Inferior parietal cortex (tissue), 1 donor: ENCODE measurements around the gene NCR2.

Source experiments
- DNase-seq: peaks from one replicate; pipeline ENCODE4 v3.0.0-alpha.2; 2016; ENCODE audit errors: extremely low spot score

Gene NCR2

DNA sequence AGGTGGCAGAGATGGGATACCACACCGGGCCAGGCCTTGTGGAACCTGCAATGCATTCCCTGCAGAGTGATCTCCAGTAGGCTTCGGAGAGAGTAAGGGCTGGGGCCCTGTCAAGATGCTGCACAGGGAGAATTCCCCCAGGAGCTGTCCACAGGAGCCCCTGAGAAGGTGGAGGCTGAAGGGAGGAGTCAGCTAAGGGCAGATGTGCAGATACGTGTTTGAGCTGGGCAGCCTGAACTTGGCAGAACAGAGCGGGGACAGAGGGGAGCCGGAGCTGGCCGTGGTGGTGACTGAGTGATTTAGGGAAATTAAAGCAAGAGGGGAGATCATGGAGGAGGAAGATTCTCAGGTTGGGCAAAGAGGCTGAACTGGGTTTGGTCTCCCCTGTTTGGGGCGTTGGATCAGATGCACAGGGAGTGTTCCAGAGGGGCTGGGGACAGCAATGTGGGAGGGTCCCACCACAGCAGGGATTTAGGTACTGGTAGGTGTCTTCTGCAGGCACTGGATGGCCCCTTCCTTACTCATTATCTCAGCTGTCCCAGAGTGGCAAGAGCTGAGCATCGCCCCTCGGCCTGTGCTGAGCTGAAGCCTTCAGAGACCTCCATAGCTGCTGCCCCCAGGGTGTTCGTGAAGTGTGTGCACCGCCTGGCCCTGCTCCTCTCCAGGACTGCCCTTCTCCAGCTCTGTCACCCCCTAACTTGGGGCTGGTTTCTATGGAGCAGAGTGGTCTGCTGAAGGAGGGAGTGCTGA, 3.8 kb upstream of the NCR2 start:
- DNase-seq: no peak

DNA sequence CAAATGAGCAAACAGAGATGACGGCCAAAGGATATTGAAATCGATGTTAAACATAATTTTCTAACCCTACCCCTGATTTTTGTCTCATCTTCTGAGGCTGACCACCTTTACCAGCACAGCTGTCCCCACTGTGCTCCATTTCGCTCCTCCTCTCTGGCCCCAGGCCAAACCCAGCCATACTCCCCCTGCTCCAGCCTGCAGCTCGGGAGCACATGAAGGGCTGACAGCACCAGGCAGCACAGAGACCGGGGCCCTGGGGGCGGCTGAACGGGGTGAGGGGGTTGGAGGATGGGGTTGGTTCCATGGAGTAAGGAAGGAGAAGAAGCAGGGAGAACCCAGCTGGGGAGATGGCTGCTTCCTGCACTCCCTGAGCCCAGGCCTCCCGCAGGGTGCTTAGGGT, 3.2 kb upstream of the NCR2 start:
- no peak for DNase-seq

DNA sequence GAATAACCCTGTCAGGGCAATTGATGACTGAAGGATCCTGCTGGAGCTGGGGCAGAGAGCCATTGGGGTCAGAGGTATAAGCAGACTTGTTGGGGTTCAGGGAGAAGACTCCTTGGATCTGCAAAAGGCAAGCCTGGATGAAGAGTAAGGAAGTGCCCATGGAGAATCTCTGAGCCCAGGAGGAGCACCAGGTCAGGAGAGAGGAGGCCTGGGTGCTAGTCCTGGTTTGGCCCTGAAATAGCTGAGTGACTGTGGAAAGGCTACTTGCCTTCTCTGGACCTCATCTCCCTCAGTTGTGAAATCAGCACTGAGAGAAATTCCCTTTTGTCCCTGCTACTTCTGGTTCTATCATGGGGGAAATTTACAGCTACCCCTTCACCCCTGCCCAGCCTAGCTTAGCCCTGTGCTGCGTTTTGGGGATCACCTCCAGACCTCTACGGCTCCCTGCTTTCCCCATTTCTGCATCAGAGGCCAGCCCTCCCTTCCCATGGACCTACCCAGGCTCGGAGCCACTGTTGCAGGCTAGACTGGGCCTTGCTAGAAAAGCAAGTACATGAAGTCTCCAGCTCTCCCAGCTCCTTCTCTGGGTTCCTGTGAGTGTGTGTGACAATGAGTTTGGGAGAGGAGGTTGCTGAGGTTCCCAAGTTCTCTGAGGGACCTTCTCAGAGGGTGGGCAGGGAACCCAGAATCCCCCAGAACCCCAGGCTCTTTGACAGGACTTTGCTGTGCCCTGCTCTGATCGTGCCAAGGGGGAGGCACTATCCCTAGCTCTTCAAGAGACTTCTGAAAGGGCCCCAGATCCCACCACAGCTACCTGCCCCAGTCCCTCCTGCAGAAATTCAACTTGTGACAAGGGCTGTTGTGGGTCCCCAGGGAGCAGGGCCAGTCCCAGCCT, 2.3 kb upstream of the NCR2 start:
- DNase-seq: no peak

DNA sequence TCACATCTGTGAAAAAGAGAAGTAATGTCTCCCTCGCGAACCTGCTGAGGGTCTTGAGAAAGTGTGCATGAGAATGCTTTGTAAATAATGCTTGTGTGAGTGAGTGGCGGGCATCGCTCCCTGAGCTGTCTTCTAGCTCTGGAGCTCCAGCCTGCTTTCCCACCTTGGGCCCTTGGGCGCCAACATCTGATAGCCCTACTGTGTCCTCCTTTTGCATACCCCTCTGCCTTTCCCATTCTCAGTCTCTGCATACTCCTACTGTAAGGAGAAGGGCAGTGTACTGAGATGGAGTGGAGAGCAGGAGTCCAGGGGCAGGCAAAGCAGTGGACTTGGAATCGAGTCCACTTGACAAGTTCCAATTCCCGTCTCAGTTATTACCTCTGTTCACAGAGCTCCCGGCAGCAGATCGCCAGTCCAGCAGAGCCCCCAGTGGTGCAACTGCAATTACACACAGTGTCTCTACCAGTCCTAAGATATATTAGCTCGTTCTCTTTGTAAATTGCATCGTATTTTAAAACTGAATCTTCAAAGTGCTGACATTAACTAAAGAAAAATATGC, 847 bp upstream of the NCR2 start:
- no peak for DNase-seq

DNA sequence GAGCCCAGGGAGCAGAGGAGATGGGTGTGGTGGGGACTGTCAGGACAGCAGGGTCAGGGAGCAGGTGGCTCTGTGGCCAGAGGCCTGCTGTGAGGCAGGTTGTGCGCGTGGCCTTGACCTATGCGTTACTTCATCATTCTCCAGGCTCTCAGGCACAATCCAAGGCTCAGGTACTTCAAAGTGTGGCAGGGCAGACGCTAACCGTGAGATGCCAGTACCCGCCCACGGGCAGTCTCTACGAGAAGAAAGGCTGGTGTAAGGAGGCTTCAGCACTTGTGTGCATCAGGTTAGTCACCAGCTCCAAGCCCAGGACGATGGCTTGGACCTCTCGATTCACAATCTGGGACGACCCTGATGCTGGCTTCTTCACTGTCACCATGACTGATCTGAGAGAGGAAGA, 535 bp downstream of the NCR2 start:
- no peak for DNase-seq

DNA sequence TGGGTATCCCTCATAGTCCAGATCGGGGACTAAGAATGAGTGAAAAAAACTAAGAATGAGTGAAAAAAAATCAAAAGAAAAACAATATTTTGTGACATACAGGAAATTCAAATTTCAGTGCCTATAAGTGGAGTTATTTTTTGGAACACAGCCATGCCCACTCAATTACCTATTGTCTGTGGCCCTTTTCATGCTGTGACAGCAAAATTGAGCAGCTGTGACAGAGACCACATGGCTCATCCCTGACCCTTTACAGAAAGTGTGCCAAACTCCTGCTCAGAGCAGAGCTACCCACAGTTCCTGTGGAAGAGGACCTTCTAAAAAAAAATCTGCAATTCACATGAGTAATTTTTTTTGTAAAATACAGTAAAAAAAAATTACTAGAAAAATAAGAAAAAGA, 1.4 kb downstream of the NCR2 start:
- DNase-seq: no peak

DNA sequence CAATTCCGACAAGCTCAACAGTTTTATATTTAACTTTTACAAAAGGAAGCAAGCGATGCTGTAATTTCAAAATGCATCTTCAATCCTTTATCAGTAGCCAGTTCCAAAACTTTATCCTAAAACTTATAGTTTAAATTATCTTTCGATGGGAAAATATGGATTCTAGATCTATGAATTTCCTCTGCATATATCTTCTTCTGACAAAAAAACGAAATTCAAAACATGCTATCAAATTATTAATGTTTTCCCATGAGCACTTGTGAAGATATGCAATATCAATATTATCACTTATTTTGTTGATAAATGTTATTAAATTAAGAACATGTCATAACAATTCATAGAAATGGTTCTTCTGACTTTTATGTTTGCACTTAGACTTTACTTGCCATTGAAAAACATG, 2.3 kb downstream of the NCR2 start:
- no peak for DNase-seq

DNA sequence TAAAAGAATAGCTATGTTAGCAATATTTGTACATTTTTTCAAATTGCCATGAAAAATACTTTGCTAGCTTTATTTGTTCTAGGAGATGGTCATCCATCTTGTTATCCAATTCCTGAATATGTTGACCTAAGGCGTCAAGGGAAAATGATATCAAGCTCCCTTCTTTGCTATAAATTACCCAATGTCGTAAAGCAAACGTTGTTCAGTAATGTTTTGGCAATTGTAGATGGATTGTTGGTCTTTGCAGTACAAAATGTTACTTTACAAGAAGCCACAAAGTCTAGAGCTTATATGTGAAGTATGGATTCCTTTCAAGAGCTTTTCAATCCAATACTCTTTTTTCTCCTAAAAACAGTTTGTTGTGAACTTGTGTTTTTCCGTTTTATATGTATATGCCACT, 3.3 kb downstream of the NCR2 start:
- DNase-seq: no peak

DNA sequence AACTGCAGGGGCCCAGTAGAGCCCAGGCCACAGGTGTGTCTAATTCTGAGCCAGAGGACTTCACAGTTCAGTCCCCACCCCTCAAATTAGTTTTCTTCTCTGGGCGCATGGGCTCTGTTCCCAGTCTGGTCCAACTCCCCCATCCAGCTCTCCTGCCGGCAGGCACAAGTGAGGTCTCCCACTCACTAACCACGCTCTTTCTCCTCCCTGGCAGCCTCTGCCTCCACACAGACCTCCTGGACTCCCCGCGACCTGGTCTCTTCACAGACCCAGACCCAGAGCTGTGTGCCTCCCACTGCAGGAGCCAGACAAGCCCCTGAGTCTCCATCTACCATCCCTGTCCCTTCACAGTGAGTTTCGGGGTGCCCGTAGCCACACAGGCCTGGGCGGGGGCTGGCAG, 6.2 kb downstream of the NCR2 start:
- DNase-seq: no peak

DNA sequence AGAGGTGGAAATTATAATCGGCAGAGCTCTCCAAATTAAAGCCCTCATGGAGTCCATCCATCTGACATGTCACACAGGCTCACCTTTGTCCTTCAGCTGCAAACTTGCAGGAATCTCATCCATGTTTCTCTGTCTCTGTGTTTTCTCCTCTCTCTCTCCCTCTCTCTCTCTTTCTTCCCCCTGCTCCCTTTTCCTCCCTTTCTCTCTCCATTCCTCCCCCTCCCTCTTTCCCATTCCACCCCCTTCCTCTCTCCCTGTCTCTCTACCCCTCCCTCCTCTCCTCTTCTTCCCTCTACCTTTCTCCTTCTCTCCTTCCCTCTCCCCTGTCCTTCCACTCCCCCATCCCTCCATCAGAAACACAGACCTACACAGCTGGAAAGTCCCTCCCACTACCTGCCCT, 6.8 kb downstream of the NCR2 start:
- no peak for DNase-seq

DNA sequence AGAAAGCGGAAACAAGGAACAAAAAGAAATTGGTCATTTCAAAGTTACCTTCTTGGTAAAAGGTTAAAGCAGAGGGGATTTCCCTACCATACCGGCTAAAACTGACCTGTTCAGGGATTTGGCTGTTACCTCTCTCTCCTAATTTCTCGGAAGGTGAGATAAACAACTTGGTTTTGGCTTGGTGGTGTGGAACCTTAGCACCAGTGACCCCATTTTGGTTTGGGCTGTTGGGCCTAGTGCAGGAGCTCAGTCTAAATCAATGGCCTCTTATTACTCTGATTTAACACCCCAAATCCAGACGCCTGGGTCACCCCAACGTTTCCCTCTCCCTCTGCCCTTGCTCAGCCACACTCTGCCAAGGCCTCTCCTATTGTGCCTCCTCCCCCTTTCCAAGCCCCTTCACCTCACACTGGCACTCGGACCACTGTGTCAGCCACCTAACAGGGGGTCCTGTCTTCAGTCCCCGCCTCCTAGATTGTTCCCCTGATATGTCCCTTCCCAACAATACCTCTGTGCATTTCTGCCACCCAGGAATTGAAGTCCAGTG, 8.3 kb downstream of the NCR2 start:
- no peak for DNase-seq

DNA sequence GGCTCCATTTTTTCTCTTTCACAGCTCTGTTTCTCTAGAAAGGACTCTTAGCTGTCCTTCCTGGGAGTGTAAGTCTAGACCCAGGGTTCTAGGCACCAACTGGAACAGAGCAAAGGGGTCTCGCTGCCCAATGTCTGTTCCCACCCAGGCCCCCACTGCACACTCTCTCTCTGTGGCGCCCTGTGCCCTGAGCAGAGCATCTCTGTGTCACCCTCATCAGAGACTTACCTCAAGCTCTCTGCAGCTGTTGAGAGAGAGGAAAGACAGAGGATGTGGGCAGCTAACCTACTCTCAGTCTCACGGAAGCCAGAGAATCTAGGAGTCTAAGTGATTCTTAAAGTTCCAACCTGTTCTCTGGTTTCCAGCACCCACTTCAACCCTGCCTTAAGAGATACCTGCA, 9.5 kb downstream of the NCR2 start:
- no peak for DNase-seq

DNA sequence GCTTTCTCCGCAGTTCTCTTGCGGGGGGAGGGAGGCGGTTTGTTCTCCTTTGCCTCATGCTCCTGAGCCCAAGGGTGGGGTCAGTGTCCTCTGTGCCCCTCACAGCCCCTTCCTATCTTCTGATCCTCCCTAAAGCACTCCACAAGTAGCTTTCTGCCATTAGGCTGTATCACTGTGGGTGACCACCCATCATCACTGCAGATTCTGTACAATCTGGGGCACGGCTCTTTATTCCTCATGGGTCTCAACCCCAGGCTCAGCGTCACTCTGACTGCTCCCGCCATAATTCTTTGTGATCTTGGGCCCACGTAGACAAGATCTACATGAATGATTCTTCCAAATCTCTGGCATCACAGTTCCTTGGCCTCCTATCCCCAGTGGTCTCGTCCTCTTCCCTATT, 10.5 kb downstream of the NCR2 start:
- DNase-seq: no peak

DNA sequence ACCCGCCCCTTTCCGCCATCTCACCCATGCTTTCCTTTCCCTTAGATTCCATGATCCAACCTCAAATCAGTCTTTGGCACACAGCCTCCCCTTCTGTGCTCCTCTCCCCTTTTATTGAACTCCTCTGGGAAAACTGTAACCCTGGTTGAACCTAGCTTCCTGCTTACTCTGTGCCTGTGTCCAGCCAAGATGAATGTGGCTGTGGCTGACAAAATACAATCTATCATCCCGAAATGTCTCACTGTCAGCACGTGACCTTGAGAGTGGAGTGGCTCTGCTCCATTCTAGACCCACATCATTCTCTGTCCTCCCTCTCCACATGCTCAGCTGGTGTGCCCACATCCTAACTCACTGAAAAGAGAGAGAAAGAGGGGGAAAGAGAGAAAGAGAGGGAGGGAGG, 11.0 kb downstream of the NCR2 start:
- DNase-seq: no peak

DNA sequence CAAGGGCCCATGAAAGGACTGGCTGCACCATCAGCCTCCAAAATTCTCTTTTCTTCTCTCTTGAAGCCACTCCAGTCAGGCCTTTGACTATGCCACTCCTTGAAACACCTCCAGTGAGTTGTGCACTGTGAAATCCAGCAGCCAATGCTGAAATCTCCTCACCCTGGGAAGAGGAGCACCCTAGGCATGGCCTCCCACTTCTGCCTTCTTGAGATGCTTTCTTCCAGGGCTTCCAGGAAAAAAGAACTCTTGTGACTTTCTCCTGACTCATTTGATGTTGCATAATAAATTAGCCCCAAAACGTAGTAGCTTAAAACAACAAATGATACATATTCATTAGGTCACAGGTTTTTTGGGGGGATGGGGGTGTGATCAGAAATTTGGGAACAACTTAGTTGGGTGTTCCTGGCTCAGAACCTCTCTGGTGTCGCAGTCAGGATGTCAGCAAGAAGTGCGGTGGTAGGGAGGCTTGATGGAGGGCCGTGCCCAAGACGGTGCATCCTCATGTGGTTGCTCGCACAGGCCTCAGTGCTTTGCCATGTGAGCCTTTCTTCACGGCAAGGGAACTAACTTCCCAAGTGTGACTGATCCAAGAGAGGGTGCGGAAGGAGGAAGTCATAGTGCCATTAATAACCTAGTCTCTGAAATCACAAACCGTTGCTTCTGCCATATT, 12.1 kb downstream of the NCR2 start:
- no peak for DNase-seq

DNA sequence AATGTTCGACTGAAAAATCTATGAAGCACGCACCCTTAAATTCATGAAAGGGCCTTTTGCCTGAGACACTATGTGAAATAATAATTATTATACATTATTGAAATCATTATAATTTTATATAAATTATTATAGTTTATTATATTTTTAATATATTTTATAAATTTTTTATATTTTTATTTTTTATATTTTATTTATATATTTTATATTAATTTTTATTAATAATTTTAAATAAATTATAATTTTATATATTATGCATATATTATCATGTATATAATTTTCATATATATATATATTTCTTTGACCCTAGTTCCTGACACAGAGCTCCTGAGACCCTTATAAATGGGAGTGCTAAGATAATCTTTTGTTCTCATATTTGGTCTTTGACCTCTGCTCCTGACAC, 13.5 kb downstream of the NCR2 start:
- DNase-seq: no peak

DNA sequence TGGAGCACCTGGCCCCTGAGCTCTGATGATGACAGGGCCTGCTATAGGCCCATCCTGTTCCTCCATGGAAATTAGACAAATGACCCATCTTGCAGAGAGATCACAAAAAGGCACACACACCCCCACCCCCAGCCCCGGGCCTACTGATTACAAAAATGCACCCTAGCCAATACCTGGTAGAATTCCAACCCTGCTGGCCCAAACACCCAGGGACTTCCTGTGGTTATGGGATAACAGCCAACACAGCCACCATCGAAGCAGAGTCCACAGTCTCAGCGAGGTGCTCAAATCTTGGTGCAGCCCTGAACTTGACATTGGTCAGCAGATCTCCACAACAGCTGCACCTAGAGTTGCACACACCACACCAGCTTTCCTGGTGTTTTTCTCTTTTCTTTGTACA, 17.0 kb downstream of the NCR2 start:
- DNase-seq: no peak

DNA sequence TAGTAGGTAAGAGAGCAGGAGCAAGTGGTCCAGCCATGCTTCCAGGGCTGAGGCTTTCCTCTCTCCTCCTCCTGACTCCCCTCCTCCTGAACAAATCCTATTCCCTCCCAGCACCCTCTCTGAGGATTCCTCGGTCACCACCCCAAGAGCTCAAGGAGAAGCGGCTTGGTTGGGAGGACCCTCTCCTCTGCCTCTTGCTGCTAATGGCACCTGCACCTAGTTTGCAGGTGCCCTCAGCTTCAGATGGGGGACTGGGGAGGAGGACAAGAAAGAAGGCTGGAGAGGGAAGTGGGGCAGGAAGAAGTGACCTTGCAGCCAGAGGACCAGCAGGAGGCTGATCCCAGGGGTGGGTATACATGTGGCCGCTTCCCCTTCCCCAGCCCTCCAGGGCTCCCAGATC, 17.5 kb downstream of the NCR2 start:
- DNase-seq: no peak

DNA sequence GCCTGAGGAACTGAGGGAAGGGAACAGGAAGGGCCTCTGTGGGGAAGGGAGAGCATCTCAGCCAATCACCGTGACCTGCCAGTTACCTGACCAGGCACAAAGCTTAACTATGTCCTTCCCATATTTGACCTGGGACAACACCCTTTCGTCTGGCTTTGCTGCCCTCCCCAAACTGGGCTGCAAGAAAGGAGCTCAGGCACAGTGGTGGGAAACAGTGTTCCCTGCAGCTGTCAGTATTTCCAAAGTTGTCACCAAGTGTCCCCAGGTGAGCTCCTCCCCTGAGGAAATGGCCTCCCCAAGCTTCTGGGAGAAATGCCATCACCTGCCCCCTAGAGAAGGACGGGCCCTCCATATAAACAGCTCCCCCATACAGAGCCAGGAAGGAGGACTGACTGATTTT, 17.9 kb downstream of the NCR2 start:
- no peak for DNase-seq

DNA sequence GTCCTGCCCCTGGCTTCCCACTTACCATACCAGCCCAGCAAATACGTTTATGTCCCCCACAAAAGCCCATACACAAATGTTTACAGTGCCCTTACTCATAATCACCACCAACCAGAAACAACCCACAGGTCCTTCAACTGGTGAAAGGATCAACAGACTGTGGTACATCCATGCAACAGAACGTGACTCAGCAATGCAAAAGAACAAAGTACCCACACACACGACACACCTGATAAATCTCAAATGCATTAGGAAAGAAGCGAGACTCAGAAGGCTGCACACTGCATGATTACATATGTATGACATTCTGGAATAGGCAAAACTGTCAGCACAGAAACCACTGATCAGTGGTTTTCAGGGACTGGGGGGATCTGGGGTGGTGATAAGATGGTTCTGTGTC, 20.5 kb downstream of the NCR2 start:
- DNase-seq: no peak

DNA sequence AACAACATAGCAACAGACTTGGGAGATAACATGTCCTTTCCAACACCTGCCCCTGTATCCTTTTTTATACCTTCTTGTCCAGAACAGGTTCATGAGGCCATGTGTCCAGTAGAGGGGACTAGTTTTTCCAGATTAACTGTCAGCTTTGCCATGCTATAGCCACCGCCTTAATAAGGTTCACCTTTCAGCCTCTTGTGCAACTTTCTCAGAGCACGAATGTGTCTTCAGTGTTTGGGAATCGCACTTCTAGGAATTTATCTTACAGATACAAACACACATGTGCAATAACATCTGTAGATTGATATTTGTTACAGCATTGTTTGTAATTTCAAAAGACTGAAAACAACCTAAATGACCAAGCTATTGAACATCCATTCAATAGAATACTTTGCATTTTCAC, 21.4 kb downstream of the NCR2 start:
- no peak for DNase-seq

DNA sequence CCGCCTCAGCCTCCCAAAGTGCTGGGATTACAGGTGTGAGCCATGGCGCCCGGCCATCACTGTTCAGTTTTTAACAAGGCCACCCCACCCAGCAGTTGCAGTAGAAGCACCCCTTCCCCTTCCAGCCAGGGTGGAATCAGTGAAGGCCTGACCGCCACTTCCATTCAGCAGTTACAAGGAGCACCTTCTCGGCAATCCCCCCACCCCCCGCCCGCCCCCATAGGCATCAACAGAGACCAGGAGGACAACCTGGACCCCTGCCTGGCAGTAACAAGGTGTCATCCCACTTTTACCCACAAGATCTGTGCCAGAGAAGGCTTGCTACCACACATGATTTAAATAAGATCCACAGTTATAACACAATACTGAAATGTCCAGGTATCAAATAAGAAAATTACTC, 23.1 kb downstream of the NCR2 start:
- DNase-seq: no peak
